ENCODE data around the gene SLC22A12. TPM values are rescaled to one million over a fixed set of nuclear protein-coding genes. Genes with fewer than 3 reads are reported as not detected.

The SLC22A12 gene
- total RNA-seq: not detected in 2 replicates

DNA sequence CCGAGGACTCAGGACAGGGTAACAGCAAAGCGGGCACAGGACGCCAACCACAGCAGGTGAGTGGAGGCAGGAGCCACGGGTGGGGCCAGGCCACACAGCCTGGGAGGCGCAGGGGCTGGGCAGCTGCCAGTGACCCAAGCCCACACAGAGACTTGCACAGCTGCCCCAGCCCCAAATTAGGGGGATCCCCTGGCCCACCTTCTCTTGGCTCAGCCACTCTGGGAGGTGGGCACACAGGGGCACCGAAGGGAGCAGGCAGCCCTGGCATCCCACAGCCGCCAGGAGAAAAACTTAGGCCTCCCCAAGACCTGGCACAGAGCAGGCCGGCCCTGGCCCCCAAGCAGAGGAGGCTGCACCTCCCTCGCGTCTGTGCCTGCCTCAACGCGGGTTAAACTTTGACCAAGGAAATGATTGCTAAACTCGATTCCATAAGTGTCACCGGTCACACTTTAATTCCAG lies at the start of gene SLC22A12:
SLC22A12 (plus strand) TSS at position 458 of the 459 bp plus-strand sequence. CDS start 337 bp downstream, outside the sequence.

Other genes with a start within 250 kb of the SLC22A12 start
- 44.8 and 54.0 TPM in 2 replicates for gene RPS6KA4, start 232.1 kb upstream of the SLC22A12 start, total RNA-seq
- not detected in 2 replicates for gene SLC22A11, start 35.3 kb upstream of the SLC22A12 start, total RNA-seq
- 9.2 and 17.2 TPM in 2 replicates for gene NRXN2, start 132.0 kb downstream of the SLC22A12 start, total RNA-seq
- 0.20 and 0.37 TPM in 2 replicates for gene RASGRP2, start 152.9 kb downstream of the SLC22A12 start, total RNA-seq
- gene PYGM, start 168.8 kb downstream of the SLC22A12 start, total RNA-seq: 0.37 and 0.39 TPM in 2 replicates
- 110 and 126 TPM in 2 replicates for gene SF1, start 187.3 kb downstream of the SLC22A12 start, total RNA-seq
- 7.0 and 12.3 TPM in 2 replicates for gene MAP4K2, start 212.0 kb downstream of the SLC22A12 start, total RNA-seq
- gene MEN1, start 219.3 kb downstream of the SLC22A12 start, total RNA-seq: 20.2 and 22.1 TPM in 2 replicates